ENCODE data around the gene OR9G4.

The OR9G4 gene

DNA sequence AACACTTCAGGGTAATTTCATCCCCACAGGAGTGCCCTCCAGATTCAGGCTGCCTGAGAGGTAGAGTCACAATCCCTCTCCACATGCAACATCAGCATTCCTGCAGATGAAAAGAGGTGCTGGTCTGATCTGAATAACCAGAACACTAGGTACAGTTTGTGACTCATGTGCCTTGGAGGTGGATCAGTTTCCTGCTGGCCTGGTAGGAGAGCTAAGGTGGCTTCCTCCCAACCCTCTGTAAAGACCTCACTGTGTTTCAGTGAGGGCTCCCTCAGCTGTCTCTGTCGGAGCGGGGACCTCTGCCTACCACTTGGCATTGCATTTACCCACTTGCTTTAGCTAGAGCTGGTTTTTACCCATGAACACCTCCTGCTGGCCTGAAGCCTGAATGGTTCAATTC is 42.0 kb downstream of the OR9G4 start:
- H2AK5ac ChIP-seq (ENCODE audit: low read length), result no peak overlapping the region
- no peaks in the 10 kb centered on the region for H3K79me1 ChIP-seq (ENCODE audit: low read length)
- H3K27ac ChIP-seq (ENCODE audit: low read depth, low read length), result no peak overlapping the region
- no CpG with 5 or more reads among the region's 2 CpGs for WGBS (ENCODE audit: extremely low coverage, insufficient coverage, insufficient read length)
- no peak overlapping the region for H4K8ac ChIP-seq (ENCODE audit: low read depth, low read length)
- no peak overlapping the region for H2AFZ ChIP-seq (ENCODE audit: insufficient read depth, low read length, poor library complexity)
- H3K4me3 ChIP-seq (ENCODE audit: low read depth, low read length), result no peak overlapping the region
- H3K14ac ChIP-seq (ENCODE audit: low read length), result no peak overlapping the region
- H3K9me3 ChIP-seq (ENCODE audit: insufficient read depth, low read depth, low read length), result no peaks in the 10 kb centered on the region
- no peak overlapping the region for H4K91ac ChIP-seq (ENCODE audit: low read depth, low read length)
- H3K18ac ChIP-seq (ENCODE audit: low read length), result no peak overlapping the region
- no peak overlapping the region for H4K12ac ChIP-seq (ENCODE audit: low read depth, low read length)
- DNase-seq, result peak; percentile 30 to 49
- H3K4me2 ChIP-seq (ENCODE audit: low read length), result no peak overlapping the region
- no peak overlapping the region for H2BK12ac ChIP-seq (ENCODE audit: low read length)
- H3K27me3 ChIP-seq (ENCODE audit: insufficient read depth, low read length), result no peaks in the 10 kb centered on the region
- no peaks in the 10 kb centered on the region for H3K36me3 ChIP-seq (ENCODE audit: control insufficient read depth in 1 of 2, insufficient read depth in 2 of 2, low read length in 2 of 2)
- no peak overlapping the region for H2BK5ac ChIP-seq (ENCODE audit: low read depth, low read length, poor library complexity)
- no peak overlapping the region for H3K23ac ChIP-seq (ENCODE audit: low read length)
- H3K4ac ChIP-seq (ENCODE audit: low read depth, low read length), result no peak overlapping the region
- no peaks in the 10 kb centered on the region for H3K79me2 ChIP-seq (ENCODE audit: control insufficient read depth, insufficient read depth, low read length, poor library complexity)
- no peak overlapping the region for H3K9ac ChIP-seq (ENCODE audit: low read length)
- H3K4me1 ChIP-seq (ENCODE audit: control insufficient read depth in 1 of 2, insufficient read depth in 2 of 2, low read length in 2 of 2), result peaks cover 2 to 4% of the 10 kb centered on the region in 2 experiments
- no peak overlapping the region for H2BK120ac ChIP-seq (ENCODE audit: insufficient read depth, low read length, poor library complexity)

DNA sequence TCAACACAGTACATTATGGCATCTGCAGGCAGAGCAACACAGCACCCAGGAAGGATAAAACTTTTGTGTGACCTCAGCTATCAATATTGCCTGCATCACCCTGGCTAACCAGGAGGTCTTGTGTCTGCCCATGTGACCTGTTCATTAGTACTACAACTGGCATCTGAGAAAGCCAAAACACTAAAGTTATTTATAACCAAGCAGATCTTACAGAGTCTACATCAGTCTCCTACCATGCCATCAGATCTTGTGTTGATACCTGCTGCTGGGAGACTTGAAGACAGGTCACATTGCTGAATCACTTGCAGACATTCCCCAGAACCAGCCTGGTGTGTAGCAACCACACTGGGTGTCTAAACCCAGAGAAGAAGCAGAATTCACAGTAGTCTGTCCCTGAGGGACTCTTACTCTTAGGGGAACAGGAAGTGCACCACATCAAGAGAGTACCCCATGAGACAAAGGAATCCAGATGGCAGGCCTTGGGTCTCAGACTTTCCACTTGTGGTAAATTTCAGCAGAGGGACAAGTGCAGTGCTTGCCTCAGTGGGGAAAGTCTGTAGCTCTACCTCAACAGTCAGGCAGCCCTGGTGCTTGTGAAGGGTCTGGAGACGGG is 42.6 kb downstream of the OR9G4 start:
- Histone ChIP-seq H3K9me3 (ENCODE audit: insufficient read depth, low read depth, low read length) (no peaks in the 10 kb centered on the region), H4K12ac (ENCODE audit: low read depth, low read length) (no peak overlapping the region), H3K4me2 (ENCODE audit: low read length) (no peak overlapping the region), H4K91ac (ENCODE audit: low read depth, low read length) (no peak overlapping the region), H3K27ac (ENCODE audit: low read depth, low read length) (no peak overlapping the region), H3K23ac (ENCODE audit: low read length) (no peak overlapping the region), H2AFZ (ENCODE audit: insufficient read depth, low read length, poor library complexity) (no peak overlapping the region), H3K4me3 (ENCODE audit: low read depth, low read length) (no peak overlapping the region), H3K9ac (ENCODE audit: low read length) (no peak overlapping the region), H3K36me3 (ENCODE audit: control insufficient read depth in 1 of 2, insufficient read depth in 2 of 2, low read length in 2 of 2) (no peaks in the 10 kb centered on the region), H3K27me3 (ENCODE audit: insufficient read depth, low read length) (no peaks in the 10 kb centered on the region), H3K4ac (ENCODE audit: low read depth, low read length) (no peak overlapping the region), H3K79me2 (ENCODE audit: control insufficient read depth, insufficient read depth, low read length, poor library complexity) (no peaks in the 10 kb centered on the region), H2BK120ac (ENCODE audit: insufficient read depth, low read length, poor library complexity) (no peak overlapping the region), H2BK12ac (ENCODE audit: low read length) (no peak overlapping the region), H3K79me1 (ENCODE audit: low read length) (no peaks in the 10 kb centered on the region), H3K18ac (ENCODE audit: low read length) (no peak overlapping the region), H4K8ac (ENCODE audit: low read depth, low read length) (no peak overlapping the region), H3K14ac (ENCODE audit: low read length) (no peak overlapping the region), H2BK5ac (ENCODE audit: low read depth, low read length, poor library complexity) (no peak overlapping the region), H2AK5ac (ENCODE audit: low read length) (no peak overlapping the region), H3K4me1 (ENCODE audit: control insufficient read depth in 1 of 2, insufficient read depth in 2 of 2, low read length in 2 of 2) (peaks cover 2 to 4% of the 10 kb centered on the region in 2 experiments)
- peak; percentile 30 to 47 for DNase-seq
- no CpG with 5 or more reads among the region's 1 CpG for WGBS (ENCODE audit: extremely low coverage, insufficient coverage, insufficient read length)

DNA sequence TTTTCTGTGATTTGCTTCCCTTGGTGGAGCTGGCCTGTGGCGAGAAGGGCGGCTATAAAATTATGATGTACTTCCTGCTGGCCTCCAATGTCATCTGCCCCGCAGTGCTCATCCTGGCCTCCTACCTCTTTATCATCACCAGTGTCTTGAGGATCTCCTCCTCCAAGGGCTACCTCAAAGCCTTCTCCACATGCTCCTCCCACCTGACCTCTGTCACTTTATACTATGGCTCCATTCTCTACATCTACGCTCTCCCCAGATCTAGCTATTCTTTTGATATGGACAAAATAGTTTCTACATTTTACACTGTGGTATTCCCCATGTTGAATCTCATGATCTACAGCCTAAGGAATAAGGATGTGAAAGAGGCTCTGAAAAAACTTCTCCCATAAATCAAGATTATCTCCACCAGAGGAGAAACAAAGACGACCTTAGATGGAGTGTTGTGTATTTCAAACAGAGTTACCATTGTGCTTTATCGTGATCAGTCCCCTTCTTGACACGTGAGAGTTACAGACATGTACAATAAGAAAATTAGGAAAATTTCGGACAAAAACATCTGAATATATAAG is 47.5 kb downstream of the OR9G4 start:
- WGBS (ENCODE audit: extremely low coverage, insufficient coverage, insufficient read length), result no CpG with 5 or more reads among the region's 8 CpGs
- H3K23ac ChIP-seq (ENCODE audit: low read length), result no peak overlapping the region

DNA sequence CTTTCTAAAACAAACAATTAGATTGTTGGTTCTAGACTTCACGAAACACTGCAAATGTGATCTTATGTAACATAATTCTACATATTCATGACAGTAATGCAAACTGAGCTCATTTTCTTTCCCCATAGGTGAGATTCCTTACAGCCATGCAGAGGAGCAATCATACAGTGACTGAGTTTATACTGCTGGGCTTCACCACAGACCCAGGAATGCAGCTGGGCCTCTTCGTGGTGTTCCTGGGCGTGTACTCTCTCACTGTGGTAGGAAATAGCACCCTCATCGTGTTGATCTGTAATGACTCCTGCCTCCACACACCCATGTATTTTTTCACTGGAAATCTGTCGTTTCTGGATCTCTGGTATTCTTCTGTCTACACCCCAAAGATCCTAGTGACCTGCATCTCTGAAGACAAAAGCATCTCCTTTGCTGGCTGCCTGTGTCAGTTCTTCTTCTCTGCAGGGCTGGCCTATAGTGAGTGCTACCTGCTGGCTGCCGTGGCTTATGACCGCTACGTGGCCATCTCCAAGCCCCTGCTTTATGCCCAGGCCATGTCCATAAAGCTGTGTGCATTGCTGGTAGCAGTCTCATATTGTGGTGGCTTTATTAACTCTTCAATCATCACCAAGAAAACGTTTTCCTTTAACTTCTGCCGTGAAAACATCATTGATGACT is 48.1 kb downstream of the OR9G4 start:
- H3K79me1 ChIP-seq (ENCODE audit: low read length), result no peaks in the 10 kb centered on the region
- H2BK12ac ChIP-seq (ENCODE audit: low read length), result no peak overlapping the region
- H3K23ac ChIP-seq (ENCODE audit: low read length), result no peak overlapping the region
- H2AFZ ChIP-seq (ENCODE audit: insufficient read depth, low read length, poor library complexity), result no peak overlapping the region
- H3K18ac ChIP-seq (ENCODE audit: low read length), result no peak overlapping the region
- no peak overlapping the region for H2BK120ac ChIP-seq (ENCODE audit: insufficient read depth, low read length, poor library complexity)
- no peak overlapping the region for H3K9ac ChIP-seq (ENCODE audit: low read length)
- no peak overlapping the region for H2AK5ac ChIP-seq (ENCODE audit: low read length)
- no peak overlapping the region for H3K4ac ChIP-seq (ENCODE audit: low read depth, low read length)
- WGBS (ENCODE audit: extremely low coverage, insufficient coverage, insufficient read length), result no CpG with 5 or more reads among the region's 10 CpGs
- H3K27me3 ChIP-seq (ENCODE audit: insufficient read depth, low read length), result no peaks in the 10 kb centered on the region
- DNase-seq, result peak; percentile 14 to 30
- H4K8ac ChIP-seq (ENCODE audit: low read depth, low read length), result no peak overlapping the region
- no peaks in the 10 kb centered on the region for H3K79me2 ChIP-seq (ENCODE audit: control insufficient read depth, insufficient read depth, low read length, poor library complexity)
- H3K9me3 ChIP-seq (ENCODE audit: insufficient read depth, low read depth, low read length), result no peaks in the 10 kb centered on the region
- no peak overlapping the region for H3K14ac ChIP-seq (ENCODE audit: low read length)
- H3K4me2 ChIP-seq (ENCODE audit: low read length), result no peak overlapping the region
- no peak overlapping the region for H3K27ac ChIP-seq (ENCODE audit: low read depth, low read length)
- H4K12ac ChIP-seq (ENCODE audit: low read depth, low read length), result no peak overlapping the region
- no peaks in the 10 kb centered on the region for H3K36me3 ChIP-seq (ENCODE audit: control insufficient read depth in 1 of 2, insufficient read depth in 2 of 2, low read length in 2 of 2)
- H4K91ac ChIP-seq (ENCODE audit: low read depth, low read length), result no peak overlapping the region
- peak overlapping the region; percentile 13 for H3K4me3 ChIP-seq (ENCODE audit: low read depth, low read length)
- peaks cover 0 to 2% of the 10 kb centered on the region in 2 experiments for H3K4me1 ChIP-seq (ENCODE audit: control insufficient read depth in 1 of 2, insufficient read depth in 2 of 2, low read length in 2 of 2)
- no peak overlapping the region for H2BK5ac ChIP-seq (ENCODE audit: low read depth, low read length, poor library complexity)

More for the DNA sequence above, 47.5 kb downstream of the OR9G4 start:
- no peak overlapping the region for H2AK5ac ChIP-seq (ENCODE audit: low read length)
- no peak overlapping the region for H2BK5ac ChIP-seq (ENCODE audit: low read depth, low read length, poor library complexity)
- H3K4me3 ChIP-seq (ENCODE audit: low read depth, low read length), result no peak overlapping the region
- DNase-seq, result no peak
- H3K27me3 ChIP-seq (ENCODE audit: insufficient read depth, low read length), result no peaks in the 10 kb centered on the region
- H3K18ac ChIP-seq (ENCODE audit: low read length), result no peak overlapping the region
- no peaks in the 10 kb centered on the region for H3K9me3 ChIP-seq (ENCODE audit: insufficient read depth, low read depth, low read length)
- H4K8ac ChIP-seq (ENCODE audit: low read depth, low read length), result no peak overlapping the region
- H2BK120ac ChIP-seq (ENCODE audit: insufficient read depth, low read length, poor library complexity), result no peak overlapping the region
- H3K14ac ChIP-seq (ENCODE audit: low read length), result no peak overlapping the region
- H4K91ac ChIP-seq (ENCODE audit: low read depth, low read length), result no peak overlapping the region
- no peak overlapping the region for H3K4ac ChIP-seq (ENCODE audit: low read depth, low read length)
- no peaks in the 10 kb centered on the region for H3K36me3 ChIP-seq (ENCODE audit: control insufficient read depth in 1 of 2, insufficient read depth in 2 of 2, low read length in 2 of 2)
- no peak overlapping the region for H3K4me2 ChIP-seq (ENCODE audit: low read length)
- peaks cover 0 to 2% of the 10 kb centered on the region in 2 experiments for H3K4me1 ChIP-seq (ENCODE audit: control insufficient read depth in 1 of 2, insufficient read depth in 2 of 2, low read length in 2 of 2)
- H3K27ac ChIP-seq (ENCODE audit: low read depth, low read length), result no peak overlapping the region
- H3K9ac ChIP-seq (ENCODE audit: low read length), result peak overlapping the region; percentile 45
- H3K79me2 ChIP-seq (ENCODE audit: control insufficient read depth, insufficient read depth, low read length, poor library complexity), result no peaks in the 10 kb centered on the region
- H4K12ac ChIP-seq (ENCODE audit: low read depth, low read length), result no peak overlapping the region
- no peaks in the 10 kb centered on the region for H3K79me1 ChIP-seq (ENCODE audit: low read length)
- no peak overlapping the region for H2BK12ac ChIP-seq (ENCODE audit: low read length)
- no peak overlapping the region for H2AFZ ChIP-seq (ENCODE audit: insufficient read depth, low read length, poor library complexity)
